A549 treated with AZD2906 at 1 μM for 4 hours (cell line): Measurements from ENCODE around the gene DCDC2. TPM values are rescaled to one million over a fixed set of nuclear protein-coding genes. Genes with fewer than 3 reads are reported as not detected.

Experiments used
- total RNA-seq: library from RNA; stranded (reverse); fragments of 200-300 nt; extraction: Qiagen RNA extraction; gene quantifications from 5 replicates; pipeline ENCODE4 v1.2.3, GENCODE V29; 2022

DCDC2 gene
- 1.9 to 3.8 TPM (median 2.1 TPM) in 5 replicates for total RNA-seq

GRCh38 chr6:24357336-24358218 is at the start of gene DCDC2:
Gene DCDC2, minus strand, starts transcription at chr6:24358059. Its CDS starts 309 bp downstream, at chr6:24357750.

GRCh38 chr6:24402697-24403500 is 45.0 kb upstream of the DCDC2 start, which contains the start of gene MRS2:
Gene MRS2, plus strand, starts transcription at chr6:24402936. Its CDS starts 111 bp downstream, at chr6:24403047.

GRCh38 chr6:24125980-24126379 is 231.9 kb downstream of the DCDC2 start, which contains the start of gene NRSN1:
Gene NRSN1, plus strand, starts transcription at chr6:24126215. Its CDS starts 8,113 bp downstream, at chr6:24134328.

Other genes with a start within 250 kb of the DCDC2 start
- not detected in 5 replicates for gene NRSN1, start 231.8 kb downstream of the DCDC2 start, total RNA-seq
- gene MRS2, start 44.9 kb upstream of the DCDC2 start, total RNA-seq: 19.1 to 20.4 TPM (median 20.1 TPM) in 5 replicates
- gene GPLD1, start 131.5 kb upstream of the DCDC2 start, total RNA-seq: 0.81 to 1.2 TPM (median 1.0 TPM) in 5 replicates
- gene ALDH5A1, start 136.9 kb upstream of the DCDC2 start, total RNA-seq: 6.7 to 7.7 TPM (median 6.9 TPM) in 5 replicates